GM20000 (cell line): Measurements from ENCODE around the gene SEMA7A.

Experiments
- DNase-seq: peaks from one replicate; pipeline ENCODE4 v3.0.0; 2012; ENCODE audit warnings: low spot score
- TF ChIP-seq, protein P1 (sequence below): IDR thresholded peaks from 2 replicates; pipeline ENCODE4 v1.5.1; 2012; ENCODE audit warnings: mild to moderate bottlenecking, control low read depth; ENCODE audit errors: extremely low read depth, missing control alignments

SEMA7A gene

DNA sequence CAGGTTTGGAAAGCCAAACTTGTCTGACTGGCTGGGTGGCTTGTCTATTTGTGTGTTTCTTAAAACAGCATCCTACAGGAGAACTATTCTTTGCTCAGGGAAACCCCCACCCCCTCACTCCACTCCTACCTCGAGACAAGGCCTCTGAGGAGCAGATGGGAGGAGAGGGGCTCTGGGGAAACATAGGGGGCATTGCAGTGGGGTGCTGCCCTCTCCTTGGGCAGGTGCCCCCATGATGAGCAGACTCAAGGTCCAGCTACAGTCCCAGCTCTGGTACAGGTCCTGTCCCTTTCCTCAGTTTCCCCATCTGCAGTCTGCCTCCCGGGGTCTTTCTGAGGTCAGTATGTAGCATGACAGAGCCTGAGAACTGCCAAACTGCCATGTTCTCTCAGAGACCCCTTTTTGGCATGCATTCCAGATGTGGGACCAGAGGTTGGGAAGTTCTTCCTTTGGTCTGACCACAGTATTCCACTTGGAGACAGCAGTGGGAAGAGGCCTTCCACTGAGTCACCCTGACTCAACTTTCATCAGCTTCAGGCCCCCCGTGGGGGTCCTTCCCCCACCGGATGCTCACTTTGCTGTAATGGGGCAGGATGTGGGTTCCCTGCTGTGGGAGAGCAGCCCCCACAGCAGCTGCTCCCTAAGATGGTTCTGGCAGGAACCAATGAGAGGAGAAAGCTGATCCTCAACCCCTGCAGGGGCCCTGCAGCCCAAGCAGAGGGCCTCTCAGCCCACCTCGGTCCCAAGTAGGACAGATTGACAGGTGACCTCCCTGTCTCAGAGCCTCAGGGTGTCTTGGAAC lies 34.0 kb downstream of the SEMA7A start:
- TF ChIP-seq, protein P1, sequence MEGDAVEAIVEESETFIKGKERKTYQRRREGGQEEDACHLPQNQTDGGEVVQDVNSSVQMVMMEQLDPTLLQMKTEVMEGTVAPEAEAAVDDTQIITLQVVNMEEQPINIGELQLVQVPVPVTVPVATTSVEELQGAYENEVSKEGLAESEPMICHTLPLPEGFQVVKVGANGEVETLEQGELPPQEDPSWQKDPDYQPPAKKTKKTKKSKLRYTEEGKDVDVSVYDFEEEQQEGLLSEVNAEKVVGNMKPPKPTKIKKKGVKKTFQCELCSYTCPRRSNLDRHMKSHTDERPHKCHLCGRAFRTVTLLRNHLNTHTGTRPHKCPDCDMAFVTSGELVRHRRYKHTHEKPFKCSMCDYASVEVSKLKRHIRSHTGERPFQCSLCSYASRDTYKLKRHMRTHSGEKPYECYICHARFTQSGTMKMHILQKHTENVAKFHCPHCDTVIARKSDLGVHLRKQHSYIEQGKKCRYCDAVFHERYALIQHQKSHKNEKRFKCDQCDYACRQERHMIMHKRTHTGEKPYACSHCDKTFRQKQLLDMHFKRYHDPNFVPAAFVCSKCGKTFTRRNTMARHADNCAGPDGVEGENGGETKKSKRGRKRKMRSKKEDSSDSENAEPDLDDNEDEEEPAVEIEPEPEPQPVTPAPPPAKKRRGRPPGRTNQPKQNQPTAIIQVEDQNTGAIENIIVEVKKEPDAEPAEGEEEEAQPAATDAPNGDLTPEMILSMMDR = no peak
- no peak for DNase-seq

DNA sequence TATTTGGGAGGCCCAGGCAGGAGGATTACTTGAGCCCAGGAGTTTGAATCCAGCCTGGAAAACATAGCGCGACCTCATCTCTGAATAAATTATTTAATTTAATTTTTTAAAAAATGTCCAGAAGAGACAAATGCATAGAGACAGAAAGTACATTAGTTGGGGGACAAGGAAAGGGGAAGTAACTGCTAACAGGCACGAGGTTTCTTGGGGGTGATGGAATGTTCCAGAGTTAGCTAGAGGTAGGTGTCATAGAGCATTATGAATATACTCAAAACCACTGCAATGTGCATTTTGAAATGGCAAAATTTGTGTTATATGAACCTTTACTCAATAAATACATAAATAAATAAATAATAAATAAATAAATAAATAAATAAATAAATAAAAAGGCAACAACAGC lies 34.7 kb downstream of the SEMA7A start:
- TF ChIP-seq, protein P1 = no peak
- no peak for DNase-seq

DNA sequence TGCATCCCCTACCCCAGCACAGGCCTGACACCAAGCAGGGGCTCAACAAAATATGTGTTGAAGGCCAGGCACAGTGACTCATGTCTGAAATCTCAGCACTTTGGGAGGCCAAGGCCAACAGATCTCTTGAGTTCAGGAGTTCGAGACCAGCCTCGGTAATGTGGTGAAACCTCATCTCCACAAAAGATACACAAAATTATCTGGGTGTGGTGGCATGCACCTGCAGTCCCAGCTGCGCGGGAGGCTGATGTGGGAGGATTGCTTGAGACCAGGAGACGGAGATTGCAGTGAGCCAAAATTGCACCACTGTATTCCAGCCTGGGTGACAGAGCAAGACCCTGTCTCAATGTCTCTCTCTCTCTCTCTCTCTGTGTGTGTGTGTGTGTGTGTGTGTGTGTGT lies 35.6 kb downstream of the SEMA7A start:
- TF ChIP-seq, protein P1 = no peak
- DNase-seq = no peak

DNA sequence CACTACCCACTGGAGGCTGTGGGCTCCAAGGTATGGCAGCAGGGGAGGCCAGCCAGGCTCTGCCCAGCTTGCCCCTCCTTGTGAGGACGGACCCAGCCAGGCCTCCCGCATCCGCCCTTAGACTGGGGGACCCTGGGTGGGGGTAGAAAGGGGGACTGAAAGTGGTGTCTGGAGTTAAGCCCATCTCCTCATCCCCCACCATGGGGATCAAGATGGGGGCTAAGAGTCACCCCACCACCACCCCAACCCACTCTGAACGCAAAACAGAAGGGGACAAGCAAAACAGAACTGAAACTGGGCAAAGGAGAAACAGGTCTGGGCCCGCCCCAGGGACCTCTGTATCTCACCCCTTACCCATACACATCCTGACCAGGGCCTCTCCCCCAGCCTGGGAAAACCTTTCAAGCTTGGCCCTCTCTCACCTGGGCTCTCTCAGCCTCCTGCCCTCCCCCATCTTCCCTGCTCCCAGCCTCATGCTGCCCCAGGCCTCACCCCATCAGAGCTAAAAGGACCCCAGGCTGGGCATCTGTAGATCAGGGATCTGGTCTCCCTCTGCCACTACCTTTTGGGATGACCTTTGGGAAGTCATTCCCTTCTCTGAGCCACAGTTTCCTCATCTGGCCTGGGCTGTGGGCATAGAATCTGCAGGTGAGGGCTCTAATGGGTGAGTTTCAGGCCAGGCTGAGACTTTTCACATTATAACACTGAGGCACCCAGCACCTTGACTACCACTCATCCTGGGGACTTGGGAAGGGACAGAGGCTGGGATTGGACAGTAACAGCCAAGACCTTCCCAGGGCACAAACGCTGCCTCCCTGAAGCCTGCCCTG lies 36.3 kb downstream of the SEMA7A start:
- no peak for DNase-seq
- TF ChIP-seq, protein P1 = no peak

DNA sequence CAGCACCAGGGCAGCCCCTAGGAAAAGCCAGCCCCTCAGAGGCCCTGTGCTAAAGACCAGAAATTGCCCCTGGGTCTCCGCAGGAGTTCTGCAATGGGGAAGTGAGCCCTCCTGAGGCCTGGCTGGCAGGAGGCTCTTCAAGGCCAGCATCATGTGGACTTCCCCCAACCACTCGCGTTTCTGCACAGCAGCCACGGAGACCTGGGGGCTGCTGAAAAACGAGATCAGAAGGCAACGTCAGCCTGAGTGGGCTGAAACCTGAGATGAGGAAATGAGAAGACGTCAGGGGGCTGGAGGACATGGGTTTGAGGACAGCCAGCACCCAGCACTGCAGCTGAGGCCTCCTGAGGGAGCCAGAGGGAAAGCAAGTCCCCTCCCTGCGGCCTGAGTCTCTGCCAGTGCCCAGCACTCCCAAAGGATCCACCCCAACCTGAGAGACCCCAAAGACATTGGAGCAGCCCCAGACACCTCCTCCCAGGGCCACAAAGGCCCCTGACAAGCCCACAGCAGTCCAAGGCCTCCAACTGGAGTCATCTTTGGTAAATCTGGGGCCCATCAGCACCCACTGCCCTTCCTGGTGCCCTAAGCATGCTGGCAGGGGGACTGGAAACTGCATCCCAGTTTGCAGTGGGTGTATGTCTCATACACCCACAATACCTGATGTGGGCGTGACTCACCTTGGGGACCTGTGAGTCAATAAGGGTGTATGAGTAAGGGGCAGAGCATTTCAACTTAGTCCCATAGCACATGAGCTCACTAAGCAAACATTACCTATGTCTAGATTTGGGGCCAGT lies 37.1 kb downstream of the SEMA7A start:
- peak; percentile 78 for DNase-seq
- TF ChIP-seq, protein P1 = peak; percentile 13

DNA sequence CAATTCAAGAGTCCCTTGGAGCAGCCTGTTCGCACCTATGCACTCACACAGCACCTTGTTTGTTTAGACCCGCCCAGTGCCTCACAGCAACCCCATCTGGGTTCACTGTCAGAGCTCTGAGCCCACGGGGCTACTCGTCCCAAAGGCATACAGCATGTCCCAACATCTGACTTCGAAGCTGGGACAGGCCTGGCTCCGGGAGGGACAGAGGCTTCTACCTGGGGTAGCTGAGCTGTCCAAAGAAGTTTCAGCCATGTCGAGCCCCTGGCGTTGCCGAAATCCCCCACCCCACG lies 37.7 kb downstream of the SEMA7A start:
- DNase-seq = no peak
- TF ChIP-seq, protein P1 = no peak
